Measurements from ENCODE around the gene LIX1. TPM values are rescaled to one million over a fixed set of nuclear protein-coding genes. Genes with fewer than 3 reads are reported as not detected.

LIX1 gene
- total and polyA plus RNA-seq, 12 donors: 0.03 to 0.33 (median 0.18) TPM; not detected in 9

GRCh38 chr5:97047076-97047475 is 95.3 kb downstream of the LIX1 start:
- Histone ChIP-seq H3K27ac (no peak overlapping the region), H3K4me3 (no peak overlapping the region), H3K36me3 (replicated peaks in 1 of 2) (no peaks in the 10 kb centered on the region), H3K27me3 (no peaks in the 10 kb centered on the region), H3K4me1 (replicated peaks in 1 of 2) (no peaks in the 10 kb centered on the region), H3K9me3 (replicated peaks in 1 of 3) (no peaks in the 10 kb centered on the region)
- TF ChIP-seq POLR2A (IDR thresholded peaks at IDR 0.05) (no peak), CTCF (IDR thresholded peaks at IDR 0.05) (no peak)
- intact Hi-C loops (cut with DNase I): no loop called here
- no peak for DNase-seq
- whole genome bisulfite sequencing, 4 donors: 85 to 100% (median 95%) methylated on average over 1 of the region's 1 CpG

DNA sequence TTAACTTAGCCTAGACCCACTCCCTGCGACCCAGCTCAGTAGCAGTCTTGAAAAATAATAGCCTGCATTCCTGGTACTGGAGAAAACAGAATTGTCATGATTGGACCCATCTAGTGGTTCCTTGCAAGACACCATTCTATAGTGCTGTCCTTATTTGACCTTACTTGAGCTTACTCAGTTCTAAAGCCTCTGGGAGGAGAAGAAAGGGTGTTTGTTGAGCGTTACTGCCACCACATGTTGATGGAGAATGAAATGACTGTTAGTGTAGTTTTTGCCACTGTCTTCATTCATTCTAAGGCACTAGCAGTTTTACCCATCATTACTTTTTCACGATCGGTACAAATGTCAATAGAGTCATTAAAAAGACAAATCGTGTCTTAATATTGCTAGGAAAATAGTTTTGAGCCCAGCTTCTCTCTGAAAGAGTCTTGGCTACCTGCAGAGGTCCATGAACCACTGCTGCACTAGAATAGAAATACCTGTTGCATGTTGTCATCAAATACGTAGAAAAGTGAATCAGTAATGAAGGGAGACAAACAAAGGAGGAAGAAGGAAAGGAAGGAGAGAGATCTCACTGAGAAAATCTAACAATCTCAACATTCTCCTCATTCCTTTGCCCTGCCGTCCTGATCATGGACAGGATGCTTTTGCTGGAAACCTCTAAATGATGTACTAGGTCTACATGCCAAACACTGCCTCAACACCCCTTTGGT is 96.0 kb downstream of the LIX1 start:
- intact Hi-C loops (cut with DNase I): no loop called here
- Histone ChIP-seq H3K4me3 (no peak overlapping the region), H3K4me1 (replicated peaks in 1 of 2) (no peaks in the 10 kb centered on the region), H3K36me3 (replicated peaks in 1 of 2) (no peaks in the 10 kb centered on the region), H3K27ac (no peak overlapping the region), H3K27me3 (no peaks in the 10 kb centered on the region), H3K9me3 (replicated peaks in 1 of 3) (no peaks in the 10 kb centered on the region)
- TF ChIP-seq CTCF (IDR thresholded peaks at IDR 0.05) (no peak), POLR2A (IDR thresholded peaks at IDR 0.05) (no peak)
- 68 to 75% (median 72%) methylated on average over 7 of the region's 7 CpGs for WGBS, 4 donors
- DNase-seq: no peak

GRCh38 chr5:97044052-97044451 is 98.4 kb downstream of the LIX1 start:
- no peaks in the 10 kb centered on the region for H3K4me1 ChIP-seq (replicated peaks in 1 of 2)
- 66 to 81% (median 72%) methylated on average over 2 of the region's 2 CpGs for WGBS, 4 donors
- no peaks in the 10 kb centered on the region for H3K27me3 ChIP-seq
- no peaks in the 10 kb centered on the region for H3K9me3 ChIP-seq (replicated peaks in 1 of 3)
- no peak overlapping the region for H3K4me3 ChIP-seq
- H3K36me3 ChIP-seq (replicated peaks in 1 of 2): no peaks in the 10 kb centered on the region
- intact Hi-C loops (cut with DNase I): no loop called here
- H3K27ac ChIP-seq: no peak overlapping the region
- TF ChIP-seq CTCF (IDR thresholded peaks at IDR 0.05) (peak in 2 of 6 experiments; percentile 12 to 17), POLR2A (IDR thresholded peaks at IDR 0.05) (no peak)
- DNase-seq: peak in 2 of 7 donors; percentile 25 to 26

GRCh38 chr5:97043511-97043910 is 98.9 kb downstream of the LIX1 start:
- no peak for DNase-seq
- Histone ChIP-seq H3K4me3 (no peak overlapping the region), H3K4me1 (replicated peaks in 1 of 2) (no peaks in the 10 kb centered on the region), H3K27me3 (no peaks in the 10 kb centered on the region), H3K27ac (no peak overlapping the region), H3K9me3 (replicated peaks in 1 of 3) (no peaks in the 10 kb centered on the region), H3K36me3 (replicated peaks in 1 of 2) (no peaks in the 10 kb centered on the region)
- intact Hi-C loops (cut with DNase I): no loop called here
- 63 to 74% (median 73%) methylated on average over 3 of the region's 3 CpGs for whole genome bisulfite sequencing, 4 donors
- TF ChIP-seq POLR2A (IDR thresholded peaks at IDR 0.05) (no peak), CTCF (IDR thresholded peaks at IDR 0.05) (no peak)

Measured in adrenal gland (tissue), 12 donors.